Fibroblast of mammary gland (primary cell): ENCODE data around the gene DMAC2.
A peak's percentile ranks its signal among the peaks of the same experiment; 100 is the strongest.
"Not testable (repeated sequence)": the region's sequence is repeated elsewhere in the genome, so short reads cannot be mapped to it uniquely, and the experiment has no call there.

ENCODE experiments used
- DNase-seq: peaks from one replicate; pipeline ENCODE4 v3.0.0-alpha.2; 2010; ENCODE audit warnings: low read depth
- H3K4me3 ChIP-seq: 2 replicates; pipeline ENCODE4 v1.5.1; 2011; ENCODE audit warnings: low read depth, mild to moderate bottlenecking, low read length, moderate library complexity; ENCODE audit not compliant: control insufficient read depth
- TF ChIP-seq, protein P1 (sequence below): conservative IDR thresholded peaks from 2 replicates; pipeline ENCODE4 v1.5.1; 2011; ENCODE audit warnings: low read depth, low read length, inconsistent platforms; ENCODE audit not compliant: control insufficient read depth, insufficient read depth

DMAC2 gene

DNA sequence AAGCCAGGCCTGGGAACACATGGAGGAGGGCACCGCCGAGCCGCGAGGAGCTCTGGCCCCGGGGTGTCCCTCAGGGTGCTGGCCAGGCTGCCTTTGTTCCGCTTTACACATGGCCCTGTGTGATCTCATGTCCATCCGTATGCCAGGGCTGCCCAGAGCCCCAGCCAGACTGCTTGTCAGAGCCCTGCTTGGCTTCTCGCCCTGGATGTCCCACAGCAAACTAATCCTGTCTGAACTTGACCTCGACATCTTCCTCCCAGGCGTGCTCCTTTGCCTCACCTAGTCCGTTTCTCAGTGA lies 27.8 kb downstream of the DMAC2 start:
- DNase-seq, result no peak
- TF ChIP-seq, protein P1, sequence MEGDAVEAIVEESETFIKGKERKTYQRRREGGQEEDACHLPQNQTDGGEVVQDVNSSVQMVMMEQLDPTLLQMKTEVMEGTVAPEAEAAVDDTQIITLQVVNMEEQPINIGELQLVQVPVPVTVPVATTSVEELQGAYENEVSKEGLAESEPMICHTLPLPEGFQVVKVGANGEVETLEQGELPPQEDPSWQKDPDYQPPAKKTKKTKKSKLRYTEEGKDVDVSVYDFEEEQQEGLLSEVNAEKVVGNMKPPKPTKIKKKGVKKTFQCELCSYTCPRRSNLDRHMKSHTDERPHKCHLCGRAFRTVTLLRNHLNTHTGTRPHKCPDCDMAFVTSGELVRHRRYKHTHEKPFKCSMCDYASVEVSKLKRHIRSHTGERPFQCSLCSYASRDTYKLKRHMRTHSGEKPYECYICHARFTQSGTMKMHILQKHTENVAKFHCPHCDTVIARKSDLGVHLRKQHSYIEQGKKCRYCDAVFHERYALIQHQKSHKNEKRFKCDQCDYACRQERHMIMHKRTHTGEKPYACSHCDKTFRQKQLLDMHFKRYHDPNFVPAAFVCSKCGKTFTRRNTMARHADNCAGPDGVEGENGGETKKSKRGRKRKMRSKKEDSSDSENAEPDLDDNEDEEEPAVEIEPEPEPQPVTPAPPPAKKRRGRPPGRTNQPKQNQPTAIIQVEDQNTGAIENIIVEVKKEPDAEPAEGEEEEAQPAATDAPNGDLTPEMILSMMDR, result no peak
- H3K4me3 ChIP-seq, result no peak overlapping the region

DNA sequence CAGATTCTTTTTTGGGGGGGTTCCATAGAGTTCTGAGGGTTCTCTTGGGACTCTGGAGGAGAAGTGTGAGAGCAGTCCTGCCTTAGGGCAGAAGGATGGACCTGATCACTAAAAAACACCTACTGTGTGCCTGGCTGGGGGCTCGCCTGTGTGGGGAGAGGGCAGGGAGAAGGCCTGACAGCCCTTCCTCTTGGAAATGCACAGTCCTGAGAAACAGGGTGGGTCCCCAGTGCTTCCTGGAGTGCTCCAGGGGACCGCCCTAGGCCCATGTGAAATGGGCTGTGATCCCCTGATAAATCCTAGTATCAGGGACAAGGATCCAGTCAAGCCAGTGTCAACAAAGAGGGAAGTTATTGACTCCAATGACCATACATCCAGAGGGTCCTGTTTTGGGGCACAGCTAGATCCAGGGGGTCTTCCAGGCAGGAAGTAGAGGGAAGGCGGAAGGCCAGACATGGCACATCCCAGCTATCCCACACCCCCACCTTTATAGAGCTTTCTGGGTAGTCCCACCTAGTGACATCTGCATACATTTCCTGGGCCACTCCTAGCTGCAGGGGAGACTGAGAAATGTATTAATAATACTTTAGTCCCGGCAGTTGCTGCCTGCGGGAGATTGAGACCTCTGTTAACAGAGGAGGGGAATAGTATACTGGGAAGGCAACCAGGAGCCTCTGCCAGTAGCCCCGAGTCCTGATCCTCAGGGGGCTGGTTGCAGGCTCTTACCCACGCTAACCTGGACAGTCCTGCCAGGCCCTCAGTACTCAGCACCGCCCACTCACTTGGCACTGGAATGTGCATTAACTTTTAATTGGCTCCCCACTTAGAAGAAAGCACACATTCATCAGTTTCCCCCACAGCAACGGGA lies 28.4 kb downstream of the DMAC2 start:
- TF ChIP-seq, protein P1, result no peak
- DNase-seq, result no peak
- no peak overlapping the region for H3K4me3 ChIP-seq

DNA sequence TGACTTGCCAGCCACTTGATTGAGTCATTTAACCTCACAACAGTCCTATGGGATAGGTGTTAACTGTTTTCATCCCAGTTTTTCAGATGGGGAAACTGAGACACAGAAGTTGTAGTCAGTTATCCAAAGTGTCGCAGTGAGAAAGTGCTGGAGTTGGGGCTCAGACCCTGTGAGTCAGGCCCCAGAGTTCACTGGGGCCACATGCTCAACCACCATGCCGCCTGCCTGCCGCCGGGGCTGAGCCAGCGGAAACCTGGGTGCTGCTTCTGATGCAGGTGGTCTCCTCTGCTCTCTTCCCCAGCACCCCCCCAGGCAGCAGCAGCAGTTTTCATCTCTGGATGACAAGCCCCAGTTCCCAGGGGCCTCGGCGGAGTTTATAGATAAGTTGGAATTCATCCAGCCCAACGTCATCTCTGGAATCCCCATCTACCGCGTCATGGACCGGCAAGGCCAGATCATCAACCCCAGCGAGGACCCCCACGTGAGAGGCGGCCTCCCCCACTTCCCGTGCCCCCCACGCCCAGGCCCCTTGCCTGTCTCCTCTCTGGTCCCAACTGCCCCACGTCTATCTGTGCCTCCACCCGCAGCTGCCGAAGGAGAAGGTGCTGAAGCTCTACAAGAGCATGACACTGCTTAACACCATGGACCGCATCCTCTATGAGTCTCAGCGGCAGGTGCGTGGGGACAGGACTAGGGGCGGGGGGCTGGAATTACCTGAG lies 29.2 kb downstream of the DMAC2 start:
- TF ChIP-seq, protein P1, result no peak
- H3K4me3 ChIP-seq, result no peak overlapping the region
- DNase-seq, result no peak

DNA sequence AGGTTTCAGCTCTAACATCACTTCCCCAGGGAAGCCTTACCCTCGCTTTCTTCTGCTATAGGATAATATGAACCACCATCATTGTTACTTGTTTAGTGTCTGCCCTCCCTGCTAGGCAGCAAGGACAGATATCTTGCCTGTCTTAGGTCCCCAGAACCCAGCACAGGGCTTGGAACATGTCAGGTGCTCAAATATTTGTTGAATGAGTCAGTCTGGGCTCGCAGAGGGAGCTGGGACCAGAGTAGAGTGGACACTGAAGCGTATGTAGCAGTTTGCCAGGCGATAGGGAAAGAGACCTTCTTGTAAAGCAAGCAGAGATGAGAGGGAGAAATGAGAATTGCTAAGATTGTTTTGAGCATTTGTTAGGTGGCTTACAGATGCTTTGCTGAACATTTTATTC lies 30.4 kb downstream of the DMAC2 start:
- TF ChIP-seq, protein P1, result no peak
- H3K4me3 ChIP-seq, result no peak overlapping the region
- DNase-seq, result peak; percentile 20

DNA sequence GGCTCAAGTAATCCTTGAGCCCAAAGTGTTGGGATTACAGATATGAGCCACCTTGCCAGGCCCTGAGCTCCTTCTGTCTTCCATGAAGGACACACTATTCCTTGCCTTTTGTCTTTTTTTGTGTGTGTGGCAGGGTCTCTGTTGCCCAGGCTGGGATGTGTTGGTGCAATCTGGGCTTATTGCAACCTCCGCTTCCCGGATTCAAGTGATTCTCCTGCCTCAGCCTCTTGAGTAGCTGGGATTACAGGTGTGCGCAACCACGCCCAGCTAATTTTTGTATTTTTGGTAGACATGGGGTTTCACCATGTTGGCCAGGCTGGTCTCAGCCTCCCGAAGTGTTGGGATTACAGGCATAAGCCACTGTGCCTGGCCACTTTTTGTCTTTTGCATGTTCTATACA lies 30.9 kb downstream of the DMAC2 start:
- not testable (repeated sequence) for H3K4me3 ChIP-seq, DNase-seq

DNA sequence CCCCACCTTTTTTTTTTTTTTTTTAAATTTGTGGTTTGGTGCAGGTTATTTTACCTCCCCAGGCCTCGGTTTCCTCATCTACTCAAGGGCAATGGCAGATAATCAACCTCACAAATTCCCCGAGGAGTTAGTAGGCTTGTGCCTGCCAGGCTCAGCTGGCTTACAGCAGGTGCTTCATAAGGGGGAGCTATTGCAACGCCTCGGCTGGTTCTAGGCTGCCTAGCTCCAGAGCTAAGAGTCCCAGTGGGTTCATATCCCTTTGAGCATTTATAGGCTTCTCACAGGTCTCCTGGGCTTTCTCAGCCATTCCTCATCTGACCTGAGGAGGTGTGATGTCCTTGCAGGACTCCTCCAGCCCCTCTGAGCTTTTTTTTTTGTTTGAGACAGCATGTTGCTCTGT lies 31.5 kb downstream of the DMAC2 start:
- no peak overlapping the region for H3K4me3 ChIP-seq
- TF ChIP-seq, protein P1, result no peak
- no peak for DNase-seq

DNA sequence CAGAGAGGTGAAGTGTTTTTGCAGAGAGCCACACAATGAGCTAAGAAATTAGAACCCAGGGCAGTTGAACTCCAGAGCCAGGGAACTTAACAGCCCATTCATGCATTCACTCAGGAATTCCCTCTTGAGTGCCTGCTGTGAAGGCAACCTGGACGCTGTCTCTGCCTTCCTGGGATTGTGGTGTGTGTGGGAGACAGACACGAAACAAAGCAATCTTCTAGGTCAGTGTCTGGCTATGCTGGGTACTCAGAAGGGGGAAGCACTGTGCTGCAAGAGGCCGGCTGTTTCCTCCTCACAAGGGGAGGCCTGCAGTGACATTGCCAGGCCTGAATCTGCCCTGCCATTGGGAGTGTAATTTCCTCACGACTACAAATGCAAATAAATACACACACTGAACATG lies 32.4 kb downstream of the DMAC2 start:
- no peak overlapping the region for H3K4me3 ChIP-seq
- TF ChIP-seq, protein P1, result no peak
- DNase-seq, result no peak
